Measurements from ENCODE around the gene LZTS3.

GRCh38 chr20:3156811-3157619, 16.3 kb downstream of the LZTS3 start:
- TF ChIP-seq OSR1 (CRISPR knock-in tag; IDR thresholded peaks at IDR 0.05), result no peak
- TF ChIP-seq ZFP30 (CRISPR knock-in tag; IDR thresholded peaks at IDR 0.05), result no peak
- no peak for TF ChIP-seq BACH2 (CRISPR knock-in tag; IDR thresholded peaks at IDR 0.05; ENCODE audit: borderline replicate concordance)
- TF ChIP-seq CSRNP3 (CRISPR knock-in tag; IDR thresholded peaks at IDR 0.05), result no peak
